ENCODE data around the gene PTGIS.

GRCh38 chr20:49534255-49534712 is 33.7 kb downstream of the PTGIS start:
- TF ChIP-seq EP300 (IDR thresholded peaks at IDR 0.05) (no peak), CTCF (IDR thresholded peaks at IDR 0.05) (peak; percentile 73 to 88 (median 82))

Measured in gastroesophageal sphincter (tissue), 3 donors.